Smooth muscle cell (in vitro differentiated cells): Measurements from ENCODE around the gene JMJD1C. TPM values are rescaled to one million over a fixed set of nuclear protein-coding genes. Genes with fewer than 3 reads are reported as not detected.
A peak's percentile ranks its signal among the peaks of the same experiment; 100 is the strongest.

Source experiments
- DNase-seq: peaks from one replicate; lab custom pipeline; 2025; ENCODE audit not compliant: unreplicated experiment; lab: John Stamatoyannopoulos, UW
- H2AFZ ChIP-seq: fragments of 200-600 bp; sonication (generic); 2 replicates; pipeline ENCODE4 v1.6.0; 2016; ENCODE audit warnings: antibody characterized with exemption, low read depth, mild to moderate bottlenecking
- H3F3A ChIP-seq: fragments of 200-600 bp; sonication (generic); 2 replicates; pipeline ENCODE4 v1.6.0; 2017; ENCODE audit warnings: antibody characterized with exemption, low read depth
- H3K27ac ChIP-seq: fragments of 200-600 bp; sonication (generic); 2 replicates; pipeline ENCODE4 v1.5.1; 2016; ENCODE audit warnings: low read depth, mild to moderate bottlenecking
- H3K27me3 ChIP-seq: fragments of 200-600 bp; sonication (generic); 2 replicates; pipeline ENCODE4 v1.6.1; 2016; ENCODE audit warnings: low read depth, mild to moderate bottlenecking
- H3K36me3 ChIP-seq: fragments of 200-600 bp; sonication (generic); 2 replicates; pipeline ENCODE4 v1.5.1; 2016; ENCODE audit warnings: low read depth
- H3K4me1 ChIP-seq: fragments of 200-600 bp; sonication (generic); 2 replicates; pipeline ENCODE4 v1.5.1; 2016; ENCODE audit warnings: low read depth
- H3K4me2 ChIP-seq: fragments of 200-600 bp; sonication (generic); 2 replicates; pipeline ENCODE4 v1.6.0; 2016; ENCODE audit warnings: mild to moderate bottlenecking
- H3K4me3 ChIP-seq: fragments of 200-600 bp; sonication (generic); 2 replicates; pipeline ENCODE4 v1.5.1; 2016; ENCODE audit warnings: mild to moderate bottlenecking
- H3K79me2 ChIP-seq: fragments of 200-600 bp; sonication (generic); 2 replicates; pipeline ENCODE4 v1.6.0; 2016; ENCODE audit warnings: low read depth, mild to moderate bottlenecking
- H3K9ac ChIP-seq: fragments of 200-600 bp; sonication (generic); 2 replicates; pipeline ENCODE4 v1.6.0; 2016; ENCODE audit warnings: low read depth
- H3K9me3 ChIP-seq: fragments of 200-600 bp; sonication (generic); replicated peaks from 2 replicates; pipeline ENCODE4 v1.5.1; 2016; ENCODE audit warnings: low read depth
- H4K20me1 ChIP-seq: fragments of 200-600 bp; sonication (generic); 2 replicates; pipeline ENCODE4 v1.6.0; 2016; ENCODE audit warnings: low read depth
- WGBS: methylation state at CpG from one replicate; pipeline ENCODE4 v1.1.7; 2016; ENCODE audit warnings: low lambda C conversion rate; 5-methylcytosine and 5-hydroxymethylcytosine counted together
- polyA plus RNA-seq: library from polyadenylated mRNA; unstranded; fragments of >200 nt; fragmentation: Nextera tagmentation; extraction: Ambion mirVana; gene quantifications from 2 replicates; pipeline ENCODE4 v1.2.1, GENCODE V29; 2016
- total RNA-seq: library from RNA; depleted of rRNA; stranded (reverse); fragments of >200 nt; gene quantifications from 2 replicates; pipeline ENCODE4 v1.2.3, GENCODE V29; 2014
- TF ChIP-seq, protein P1 (sequence below): fragments of 200-600 bp; sonication (generic); IDR thresholded peaks from 2 replicates; pipeline ENCODE4 v1.5.1; 2017; ENCODE audit warnings: borderline replicate concordance, mild to moderate bottlenecking, antibody characterized with exemption; ENCODE audit not compliant: insufficient read depth, poor library complexity, severe bottlenecking

The JMJD1C gene
- total and polyA plus RNA-seq, 2 experiments from 2014 or later: 28.5 to 132 TPM

- no peak overlapping the region for H2AFZ ChIP-seq
- no peaks in the 10 kb centered on the region for H3K36me3 ChIP-seq
- TF ChIP-seq, protein P1, sequence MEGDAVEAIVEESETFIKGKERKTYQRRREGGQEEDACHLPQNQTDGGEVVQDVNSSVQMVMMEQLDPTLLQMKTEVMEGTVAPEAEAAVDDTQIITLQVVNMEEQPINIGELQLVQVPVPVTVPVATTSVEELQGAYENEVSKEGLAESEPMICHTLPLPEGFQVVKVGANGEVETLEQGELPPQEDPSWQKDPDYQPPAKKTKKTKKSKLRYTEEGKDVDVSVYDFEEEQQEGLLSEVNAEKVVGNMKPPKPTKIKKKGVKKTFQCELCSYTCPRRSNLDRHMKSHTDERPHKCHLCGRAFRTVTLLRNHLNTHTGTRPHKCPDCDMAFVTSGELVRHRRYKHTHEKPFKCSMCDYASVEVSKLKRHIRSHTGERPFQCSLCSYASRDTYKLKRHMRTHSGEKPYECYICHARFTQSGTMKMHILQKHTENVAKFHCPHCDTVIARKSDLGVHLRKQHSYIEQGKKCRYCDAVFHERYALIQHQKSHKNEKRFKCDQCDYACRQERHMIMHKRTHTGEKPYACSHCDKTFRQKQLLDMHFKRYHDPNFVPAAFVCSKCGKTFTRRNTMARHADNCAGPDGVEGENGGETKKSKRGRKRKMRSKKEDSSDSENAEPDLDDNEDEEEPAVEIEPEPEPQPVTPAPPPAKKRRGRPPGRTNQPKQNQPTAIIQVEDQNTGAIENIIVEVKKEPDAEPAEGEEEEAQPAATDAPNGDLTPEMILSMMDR: no peak
- no peaks in the 10 kb centered on the region for H3K4me1 ChIP-seq
- no peaks in the 10 kb centered on the region for H3F3A ChIP-seq
- H3K9ac ChIP-seq: no peak overlapping the region
- WGBS: 100% methylated on average over 2 of the region's 2 CpGs
- no peak overlapping the region for H3K27ac ChIP-seq
- H4K20me1 ChIP-seq: peaks cover 40% of the 10 kb centered on the region
- H3K27me3 ChIP-seq: no peaks in the 10 kb centered on the region
- H3K4me3 ChIP-seq: no peak overlapping the region
- DNase-seq: no peak
- no peak overlapping the region for H3K4me2 ChIP-seq
- H3K79me2 ChIP-seq: peaks cover 99% of the 10 kb centered on the region
- no peaks in the 10 kb centered on the region for H3K9me3 ChIP-seq
Observed at GRCh38 chr10:63505562-63505961, 39.8 kb upstream of the JMJD1C start.

- Histone ChIP-seq H3K4me3 (no peak overlapping the region), H3K27ac (peak overlapping the region; percentile 20), H3K4me2 (peak overlapping the region; percentile 3), H3K79me2 (peaks cover 98% of the 10 kb centered on the region), H3F3A (no peaks in the 10 kb centered on the region), H4K20me1 (peaks cover 47% of the 10 kb centered on the region), H3K36me3 (no peaks in the 10 kb centered on the region), H3K4me1 (no peaks in the 10 kb centered on the region), H3K9ac (no peak overlapping the region), H2AFZ (no peak overlapping the region), H3K9me3 (no peaks in the 10 kb centered on the region), H3K27me3 (no peaks in the 10 kb centered on the region)
- no peak for DNase-seq
- TF ChIP-seq, protein P1: no peak
- 41% methylated on average over 3 of the region's 3 CpGs for WGBS
Observed at GRCh38 chr10:63504145-63504881, 38.5 kb upstream of the JMJD1C start.

GRCh38 chr10:63503395-63503794, 37.6 kb upstream of the JMJD1C start:
- no peaks in the 10 kb centered on the region for H3K27me3 ChIP-seq
- TF ChIP-seq, protein P1: no peak
- H3K4me3 ChIP-seq: no peak overlapping the region
- 65% methylated on average over 4 of the region's 4 CpGs for WGBS
- no peaks in the 10 kb centered on the region for H3K9me3 ChIP-seq
- H3K9ac ChIP-seq: no peak overlapping the region
- H2AFZ ChIP-seq: no peak overlapping the region
- peaks cover 53% of the 10 kb centered on the region for H4K20me1 ChIP-seq
- DNase-seq: no peak
- H3K4me1 ChIP-seq: no peaks in the 10 kb centered on the region
- H3K27ac ChIP-seq: no peak overlapping the region
- H3F3A ChIP-seq: no peaks in the 10 kb centered on the region
- H3K4me2 ChIP-seq: no peak overlapping the region
- H3K36me3 ChIP-seq: no peaks in the 10 kb centered on the region
- peaks cover 98% of the 10 kb centered on the region for H3K79me2 ChIP-seq

DNA sequence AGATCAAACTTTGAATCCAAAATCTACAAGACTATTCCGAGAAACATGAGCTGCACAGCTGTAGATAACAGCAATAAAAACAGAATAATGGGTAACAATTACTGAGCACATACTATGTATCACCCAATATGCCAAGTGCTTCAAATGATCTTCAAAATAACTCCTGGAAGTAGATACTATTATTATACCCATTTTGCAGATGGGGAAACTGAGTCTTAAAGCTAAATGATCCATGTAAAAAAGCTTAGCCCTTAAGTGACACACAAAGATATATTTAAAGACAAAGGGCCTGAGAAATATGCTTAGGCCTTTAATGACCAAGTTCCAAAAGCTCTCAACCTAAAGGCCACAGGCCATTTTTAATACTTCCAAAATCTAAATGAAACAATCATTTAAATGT, 37.1 kb upstream of the JMJD1C start:
- Histone ChIP-seq H3K4me3 (no peak overlapping the region), H4K20me1 (peaks cover 59% of the 10 kb centered on the region), H3F3A (no peaks in the 10 kb centered on the region), H3K27ac (no peak overlapping the region), H3K4me2 (no peak overlapping the region), H3K4me1 (no peaks in the 10 kb centered on the region), H2AFZ (no peak overlapping the region), H3K36me3 (no peaks in the 10 kb centered on the region), H3K9ac (no peak overlapping the region), H3K27me3 (no peaks in the 10 kb centered on the region), H3K79me2 (peaks cover 98% of the 10 kb centered on the region), H3K9me3 (no peaks in the 10 kb centered on the region)
- 100% methylated on average over 1 of the region's 1 CpG for WGBS
- no peak for DNase-seq
- TF ChIP-seq, protein P1: no peak
